Activated CD4-positive, alpha-beta T cell treated with anti-CD3 and anti-CD28 coated beads, Interleukin-2, Interleukin-4, amounts not matched to agents 100 ng/mL and 50 ng/mL, durations not matched to agents 16 hours and 8 hours (primary cell): ENCODE data around the gene MUC20.
"Not testable (repeated sequence)": the region's sequence is repeated elsewhere in the genome, so short reads cannot be mapped to it uniquely, and the experiment has no call there.

Experiments
- DNase-seq: peaks from one replicate; pipeline ENCODE4 v3.0.0-alpha.2; 2020; ENCODE audit warnings: low spot score

The MUC20 gene

DNA sequence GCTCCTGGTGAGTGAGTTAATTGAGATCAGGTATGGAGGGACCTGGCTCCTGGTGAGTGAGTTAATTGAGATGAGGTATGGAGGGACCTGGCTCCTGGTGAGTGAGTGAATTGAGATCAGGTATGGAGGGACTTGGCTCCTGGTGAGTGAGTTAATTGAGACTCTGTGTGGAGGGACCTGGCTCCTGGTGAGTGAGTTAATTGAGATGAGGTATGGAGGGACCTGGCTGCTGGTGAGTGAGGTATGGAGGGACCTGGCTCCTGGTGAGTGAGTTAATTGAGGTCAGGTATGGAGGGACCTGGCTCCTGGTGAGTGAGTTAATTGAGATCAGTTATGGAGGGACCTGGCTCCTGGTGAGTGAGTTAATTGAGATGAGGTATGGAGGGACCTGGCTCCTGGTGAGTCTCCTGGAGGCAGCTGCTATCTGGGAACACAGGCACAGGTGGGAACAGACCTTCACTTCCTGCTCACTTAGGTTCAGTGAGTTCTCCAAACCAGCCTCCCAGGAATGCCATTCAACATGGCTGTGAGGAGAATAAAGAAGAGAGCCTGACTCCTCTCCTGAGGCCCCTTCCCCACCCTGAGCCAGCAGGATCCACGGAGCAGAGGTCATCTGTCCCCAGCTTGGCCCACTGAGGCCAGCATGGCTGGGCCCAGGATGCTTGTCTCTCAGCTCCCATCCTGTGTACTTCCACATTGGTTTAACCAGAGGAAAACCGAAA is 9.5 kb upstream of the MUC20 start:
- DNase-seq = not testable (repeated sequence)

DNA sequence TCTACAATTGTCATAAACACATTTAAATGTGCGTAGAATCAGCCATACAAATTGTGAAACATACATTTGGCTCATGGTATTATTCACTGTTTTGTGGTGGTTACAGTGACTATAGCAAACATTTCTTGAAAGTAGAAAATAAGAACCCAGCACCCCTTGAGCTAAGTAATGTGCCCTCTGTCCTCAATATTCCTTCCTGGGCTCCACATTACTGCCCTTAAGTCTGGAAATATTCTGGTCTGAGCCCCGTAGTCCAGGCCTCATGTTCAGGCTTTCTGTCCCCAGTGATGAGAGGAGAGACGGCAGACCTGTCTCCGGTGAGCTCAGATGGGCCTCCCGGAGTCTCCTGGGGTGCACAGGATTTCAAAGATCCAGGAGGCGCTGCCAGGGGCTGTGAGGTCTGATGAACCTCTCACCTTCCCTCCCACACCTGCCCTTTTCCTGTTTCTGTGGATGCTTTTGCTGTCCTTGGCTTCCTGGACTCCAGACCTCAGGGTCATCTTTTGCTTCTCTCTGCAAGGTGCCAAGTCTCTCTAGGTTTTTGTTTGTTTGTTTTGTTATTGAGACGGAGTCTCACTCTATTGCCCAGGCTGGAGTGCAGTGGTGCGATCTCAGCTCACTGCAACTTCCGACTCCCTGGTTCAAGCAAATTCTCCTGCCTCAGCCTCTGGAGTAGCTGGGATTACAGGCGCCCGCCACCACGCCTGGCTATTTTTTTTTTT is 8.8 kb upstream of the MUC20 start:
- DNase-seq = no peak

DNA sequence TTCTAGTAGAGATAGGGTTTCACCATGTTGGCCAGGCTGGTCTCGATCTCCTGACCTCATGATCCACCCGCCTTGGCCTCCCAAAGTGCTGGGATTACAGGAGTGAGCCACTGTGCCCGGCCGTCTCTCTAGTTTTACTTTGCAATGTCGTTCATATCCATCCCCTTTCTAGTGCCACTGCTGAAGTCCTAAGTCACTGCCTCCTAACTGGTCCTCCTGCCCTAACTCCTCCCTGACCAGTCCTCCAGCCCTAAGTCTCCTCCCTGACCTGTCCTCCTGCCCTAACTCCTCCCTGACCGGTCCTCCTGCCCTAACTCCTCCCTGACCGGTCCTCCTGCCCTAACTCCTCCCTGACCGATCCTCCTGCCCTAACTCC is 8.3 kb upstream of the MUC20 start:
- DNase-seq = not testable (repeated sequence)

DNA sequence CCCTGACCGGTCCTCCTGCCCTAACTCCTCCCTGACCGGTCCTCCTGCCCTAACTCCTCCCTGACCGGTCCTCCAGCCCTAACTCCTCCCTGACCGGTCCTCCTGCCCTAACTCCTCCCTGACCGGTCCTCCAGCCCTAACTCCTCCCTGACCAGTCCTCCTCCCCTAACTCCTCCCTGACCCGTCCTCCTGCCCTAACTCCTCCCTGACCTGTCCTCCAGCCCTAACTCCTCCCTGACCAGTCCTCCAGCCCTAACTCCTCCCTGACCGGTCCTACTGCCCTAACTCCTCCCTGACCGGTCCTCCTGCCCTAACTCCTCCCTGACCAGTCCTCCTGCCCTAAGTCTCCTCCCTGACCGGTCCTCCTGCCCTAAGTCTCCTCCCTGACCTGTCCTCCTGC is 7.6 kb upstream of the MUC20 start:
- DNase-seq = not testable (repeated sequence)

DNA sequence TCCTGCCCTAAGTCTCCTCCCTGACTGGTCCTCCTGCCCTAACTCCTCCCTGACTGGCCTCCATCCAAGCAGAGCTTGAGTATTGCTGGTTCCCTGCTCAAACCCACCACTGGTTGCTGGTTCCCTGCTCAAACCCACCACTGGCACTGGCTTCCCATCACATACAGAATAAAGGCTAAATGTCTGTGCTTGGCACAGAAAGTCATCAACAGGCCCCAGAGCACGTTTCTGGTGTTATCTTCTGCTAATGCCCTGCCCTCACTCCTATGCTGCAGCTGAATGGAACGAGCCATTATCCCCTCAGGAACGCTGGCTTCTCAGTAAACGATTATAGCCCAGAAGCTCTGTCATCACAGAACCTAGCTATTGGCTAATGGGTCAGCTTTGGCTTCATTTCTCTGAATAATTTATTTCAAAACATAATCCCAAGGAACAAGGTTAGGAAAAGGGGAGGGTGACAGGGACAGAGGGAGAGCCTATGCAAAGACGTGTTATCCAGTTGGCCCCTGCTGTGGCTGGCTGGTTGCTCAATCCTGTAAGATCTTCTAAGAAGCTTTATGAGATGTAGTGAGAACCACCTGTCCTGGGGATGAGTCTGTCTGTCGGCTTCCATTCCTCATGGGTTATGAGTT is 6.3 kb upstream of the MUC20 start:
- no peak for DNase-seq

DNA sequence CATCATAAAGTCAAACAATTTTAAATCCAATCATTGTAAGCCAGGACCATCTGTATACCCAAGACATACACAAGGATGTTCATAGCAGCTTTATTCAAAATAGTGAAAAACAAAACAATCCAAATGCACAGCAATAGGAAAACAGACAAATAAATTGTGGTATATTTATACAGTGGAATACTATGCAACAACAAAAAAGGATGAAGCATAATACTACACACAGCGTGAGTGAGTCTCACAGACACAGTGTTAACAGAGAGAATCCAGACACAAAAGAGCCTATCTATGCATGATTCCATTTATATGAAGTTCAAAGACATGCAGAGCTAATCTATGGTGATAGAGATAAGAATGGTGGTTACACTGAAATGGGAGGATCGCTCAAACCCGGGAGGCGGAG is 5.6 kb upstream of the MUC20 start:
- DNase-seq = no peak

DNA sequence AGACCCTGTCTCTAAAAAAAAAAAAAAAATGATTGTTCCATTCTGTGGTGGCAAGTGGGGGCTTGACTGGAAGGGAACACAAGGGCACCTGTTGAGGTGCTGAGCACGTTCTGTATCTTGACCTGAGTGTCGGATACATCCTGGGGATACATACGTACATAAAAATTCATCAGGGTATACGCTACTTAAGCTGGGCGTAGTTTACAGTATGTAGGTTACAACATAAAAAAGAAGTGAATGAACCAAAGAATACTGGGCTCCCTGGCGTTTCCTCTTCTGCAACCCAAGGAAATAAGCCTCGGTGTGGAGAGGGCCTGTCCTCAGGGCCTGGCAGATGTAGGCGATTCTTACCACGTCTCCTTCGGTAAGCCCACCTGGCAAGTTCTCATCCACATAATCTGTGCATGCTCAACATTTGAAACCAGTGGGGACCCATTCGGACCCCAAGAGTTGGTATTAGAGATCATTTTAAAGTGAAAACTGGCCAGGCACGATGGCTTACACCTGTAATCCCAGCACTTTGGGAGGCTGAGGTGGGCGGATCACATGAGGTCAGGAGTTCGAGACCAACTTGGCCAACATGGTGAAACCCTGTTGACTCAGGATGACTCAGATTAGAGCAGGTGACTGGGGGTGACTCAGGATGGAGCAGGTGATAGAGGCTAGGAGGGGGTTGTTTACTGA is 5.1 kb upstream of the MUC20 start:
- peak; percentile 39 for DNase-seq

DNA sequence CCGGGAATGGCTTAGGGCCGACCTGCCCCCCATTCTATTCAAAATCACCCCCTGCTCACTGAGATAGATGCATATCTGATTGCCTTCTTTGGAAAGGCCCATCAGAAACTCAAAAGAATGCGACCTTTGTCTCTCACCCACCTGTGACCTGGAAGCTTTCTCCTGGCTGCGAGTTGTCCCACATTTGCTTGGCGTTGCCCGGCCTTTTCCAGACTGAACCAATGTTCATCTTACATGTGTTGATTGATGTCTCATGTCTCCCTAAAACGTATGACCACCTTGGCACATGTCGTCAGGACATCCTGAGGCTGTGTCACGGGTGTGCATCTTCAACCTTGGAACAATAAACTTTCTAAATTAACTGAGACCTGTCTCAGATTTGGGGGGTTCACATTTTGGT is 3.4 kb upstream of the MUC20 start:
- no peak for DNase-seq

DNA sequence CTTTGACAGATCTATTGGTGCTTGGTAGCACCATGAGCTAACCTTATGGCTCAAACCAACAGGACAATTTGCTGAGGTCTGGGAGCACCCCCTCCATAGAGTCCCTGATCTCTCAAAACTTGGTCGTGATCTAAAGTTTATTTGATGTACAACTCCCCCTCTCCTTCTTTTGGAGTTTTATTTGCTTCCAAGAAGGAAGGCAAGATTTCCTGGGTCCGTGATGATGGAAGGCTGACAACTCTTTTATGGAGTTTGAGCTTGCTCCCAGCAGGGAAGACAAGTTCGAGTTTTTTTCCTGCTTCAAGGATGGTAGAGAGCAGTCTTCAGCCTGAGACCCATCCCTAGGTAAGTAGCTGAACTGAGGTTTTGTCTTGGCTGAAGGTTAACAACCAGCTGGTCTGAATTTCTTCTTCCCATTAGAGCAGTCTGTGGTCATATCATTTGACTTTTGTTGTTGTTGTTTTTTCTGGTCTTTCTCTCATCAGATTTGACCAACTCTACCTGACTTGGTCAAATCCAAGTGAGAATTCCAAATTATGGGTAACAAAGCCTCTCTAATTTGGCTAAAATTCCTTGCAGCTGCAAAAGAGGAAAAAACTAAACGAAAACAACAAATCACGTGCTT is 2.8 kb upstream of the MUC20 start:
- no peak for DNase-seq

DNA sequence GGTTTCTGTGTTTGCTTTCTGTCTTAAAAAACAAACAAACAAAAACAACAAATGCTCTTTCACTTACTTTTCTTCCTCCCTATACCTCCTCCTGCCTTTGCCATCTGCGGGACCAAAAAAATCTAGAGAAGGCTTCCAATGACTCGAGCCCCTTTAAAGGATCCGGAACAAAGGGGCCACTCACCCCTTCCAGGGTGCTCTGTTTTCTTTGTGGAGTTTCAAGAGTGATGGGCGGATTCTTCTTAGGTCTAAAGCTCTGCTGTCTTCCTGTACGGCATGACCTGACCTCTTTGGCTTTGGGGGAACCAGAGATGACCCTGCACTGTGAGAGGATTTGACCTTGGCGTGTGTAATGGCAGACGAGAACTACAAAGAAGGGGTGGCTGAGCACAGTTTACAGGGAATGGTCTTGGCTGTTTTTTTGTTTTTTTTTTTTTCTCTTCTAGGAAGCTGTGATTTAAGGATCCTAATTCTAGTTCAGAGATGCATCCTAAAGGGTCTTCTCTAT is 2.2 kb upstream of the MUC20 start:
- DNase-seq = no peak

DNA sequence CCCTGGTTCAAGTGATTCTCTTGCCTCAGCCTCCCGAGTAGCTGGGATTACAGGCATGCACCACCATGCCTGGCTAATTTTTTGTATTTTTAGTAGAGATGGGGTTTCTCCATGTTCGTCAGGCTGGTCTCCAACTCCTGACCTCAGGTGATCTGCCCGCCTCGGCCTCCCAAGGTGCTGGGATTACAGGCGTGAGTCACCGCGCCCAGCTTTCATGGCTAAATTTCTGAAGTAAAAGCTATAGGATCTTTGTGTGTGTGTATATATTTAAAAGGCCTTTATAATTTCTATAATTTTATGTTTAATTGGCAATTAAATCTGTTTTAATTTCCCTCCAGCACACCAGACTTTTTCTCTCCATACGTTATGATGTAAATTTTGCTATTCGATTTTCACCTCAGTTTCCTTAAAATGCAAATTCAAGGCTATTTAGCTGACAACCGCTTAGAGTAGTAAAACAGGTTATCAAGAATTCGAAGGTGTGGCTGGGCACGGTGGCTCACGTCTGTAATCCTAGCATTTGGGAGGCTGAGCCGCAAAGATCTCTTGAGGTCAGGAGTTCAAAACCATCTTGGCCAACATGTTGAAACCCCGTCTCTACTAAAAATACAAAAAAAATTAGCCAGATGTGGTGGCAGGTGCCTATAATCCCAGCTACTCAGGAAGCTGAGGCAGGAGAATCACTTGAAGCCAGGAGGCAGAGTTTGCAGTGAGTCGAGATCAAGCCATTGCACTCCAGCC is 1.1 kb upstream of the MUC20 start:
- not testable (repeated sequence) for DNase-seq

DNA sequence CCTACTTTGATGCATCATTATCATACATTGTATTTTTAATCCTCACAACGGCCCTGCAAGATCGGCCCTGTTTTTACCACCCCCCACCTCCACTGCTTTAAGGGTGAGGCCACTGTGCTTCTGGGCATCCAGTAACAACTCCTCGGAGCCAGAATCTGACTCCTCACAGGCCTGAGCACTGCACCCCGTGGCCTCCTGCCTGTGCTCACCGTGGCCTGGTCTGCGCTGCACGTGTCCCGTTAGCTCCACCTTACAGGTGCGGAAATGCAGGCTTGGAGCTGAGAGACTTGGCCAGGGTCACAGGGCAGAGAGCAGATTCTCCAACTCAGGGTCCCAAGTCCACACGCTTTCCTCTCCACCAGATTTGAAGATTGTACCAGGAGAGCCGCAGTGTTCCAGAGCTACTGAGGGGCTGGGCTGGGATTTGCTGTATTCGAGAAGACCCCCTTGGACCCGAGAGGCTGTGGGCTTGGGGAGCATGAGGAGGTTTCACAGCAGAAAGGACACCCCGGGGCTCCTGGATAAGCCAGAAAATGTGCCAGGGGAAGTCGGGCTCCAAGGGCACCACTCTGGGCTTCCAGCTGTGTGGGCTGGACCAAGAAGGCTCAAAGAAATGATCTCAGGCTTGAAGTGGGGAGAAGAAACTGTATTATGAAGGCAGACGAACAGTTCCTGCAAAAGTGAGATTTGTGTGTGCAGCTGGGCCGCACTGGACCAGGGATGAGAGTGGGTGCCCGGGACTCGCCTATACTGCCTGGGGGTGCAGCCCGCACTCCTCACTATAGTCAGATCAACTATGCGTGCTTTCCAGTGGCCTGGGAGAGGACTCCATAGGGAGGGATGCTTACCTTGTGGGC is 1.6 kb downstream of the MUC20 start:
- DNase-seq = not testable (repeated sequence)

DNA sequence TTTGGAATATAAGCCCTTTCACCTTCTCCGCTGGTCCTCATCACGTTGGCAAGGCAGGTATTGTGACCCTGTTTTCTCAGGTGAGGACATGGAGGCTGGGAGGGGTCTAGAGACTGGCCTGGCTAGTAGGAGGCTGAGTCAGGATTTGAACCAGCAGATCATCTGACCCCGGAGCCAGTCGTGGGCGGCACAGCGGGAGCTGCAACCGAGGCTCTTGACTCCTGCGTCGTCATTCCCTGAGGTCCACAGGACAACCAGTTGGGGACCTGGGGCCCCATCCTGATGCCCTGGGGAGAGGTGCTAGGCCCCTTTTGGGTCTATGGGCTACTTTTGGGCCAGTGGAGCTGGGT is 2.2 kb downstream of the MUC20 start:
- DNase-seq = not testable (repeated sequence)

DNA sequence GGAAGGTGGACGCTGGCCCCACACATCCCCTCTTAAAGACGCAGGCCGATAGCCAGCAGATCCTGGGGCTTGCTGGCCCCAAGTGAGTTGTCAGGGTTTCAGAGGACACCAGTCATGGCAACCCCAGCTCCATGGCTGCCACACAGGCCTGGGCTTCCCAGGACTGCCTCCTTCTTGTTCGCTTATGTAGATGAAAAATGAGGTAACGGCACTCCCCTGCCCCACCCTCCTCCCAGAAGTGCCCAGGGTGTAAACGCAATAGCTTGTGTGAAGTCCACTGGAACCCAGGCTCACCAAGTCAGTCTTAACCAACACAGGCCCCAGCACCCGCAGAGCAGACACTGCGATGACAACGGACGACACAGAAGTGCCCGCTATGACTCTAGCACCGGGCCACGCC is 3.6 kb downstream of the MUC20 start:
- not testable (repeated sequence) for DNase-seq

DNA sequence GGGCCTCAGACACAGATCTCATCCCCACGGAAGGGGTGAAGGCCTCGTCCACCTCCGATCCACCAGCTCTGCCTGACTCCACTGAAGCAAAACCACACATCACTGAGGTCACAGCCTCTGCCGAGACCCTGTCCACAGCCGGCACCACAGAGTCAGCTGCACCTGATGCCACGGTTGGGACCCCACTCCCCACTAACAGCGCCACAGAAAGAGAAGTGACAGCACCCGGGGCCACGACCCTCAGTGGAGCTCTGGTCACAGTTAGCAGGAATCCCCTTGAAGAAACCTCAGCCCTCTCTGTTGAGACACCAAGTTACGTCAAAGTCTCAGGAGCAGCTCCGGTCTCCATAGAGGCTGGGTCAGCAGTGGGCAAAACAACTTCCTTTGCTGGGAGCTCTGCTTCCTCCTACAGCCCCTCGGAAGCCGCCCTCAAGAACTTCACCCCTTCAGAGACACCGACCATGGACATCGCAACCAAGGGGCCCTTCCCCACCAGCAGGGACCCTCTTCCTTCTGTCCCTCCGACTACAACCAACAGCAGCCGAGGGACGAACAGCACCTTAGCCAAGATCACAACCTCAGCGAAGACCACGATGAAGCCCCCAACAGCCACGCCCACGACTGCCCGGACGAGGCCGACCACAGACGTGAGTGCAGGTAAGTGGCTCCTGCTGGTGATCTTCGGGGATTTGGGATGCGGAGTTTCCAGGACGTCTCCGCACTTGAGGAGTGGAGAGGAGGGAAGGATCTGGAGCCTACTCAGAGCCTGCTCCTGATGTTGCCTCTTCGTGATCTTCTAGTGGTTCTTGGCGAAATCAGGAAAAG is 5.3 kb downstream of the MUC20 start:
- DNase-seq = not testable (repeated sequence)

DNA sequence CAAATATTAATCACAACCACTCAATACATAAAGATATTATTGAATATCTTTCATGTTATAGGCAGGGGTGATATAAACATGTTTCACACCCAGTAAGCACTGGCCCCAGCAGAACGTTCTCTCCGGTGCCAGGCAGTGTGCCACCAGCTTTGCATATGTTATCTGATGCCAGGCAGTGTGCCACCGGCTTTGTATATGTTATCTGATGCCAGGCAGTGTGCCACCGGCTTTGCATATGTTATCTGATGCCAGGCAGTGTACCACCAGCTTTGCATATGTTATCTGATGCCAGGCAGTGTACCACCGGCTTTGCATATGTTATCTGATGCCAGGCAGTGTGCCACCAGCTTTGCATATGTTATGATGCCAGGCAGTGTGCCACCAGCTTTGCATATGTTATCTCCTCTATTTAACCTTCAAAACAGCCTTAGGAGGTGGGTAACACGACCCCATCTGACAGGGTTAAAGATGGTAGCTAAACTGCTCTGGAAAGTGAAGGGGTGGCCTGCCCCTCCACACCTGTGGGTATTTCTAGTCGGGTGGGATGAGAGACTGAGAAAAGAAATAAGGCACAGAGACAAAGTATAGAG is 6.9 kb downstream of the MUC20 start:
- no peak for DNase-seq

DNA sequence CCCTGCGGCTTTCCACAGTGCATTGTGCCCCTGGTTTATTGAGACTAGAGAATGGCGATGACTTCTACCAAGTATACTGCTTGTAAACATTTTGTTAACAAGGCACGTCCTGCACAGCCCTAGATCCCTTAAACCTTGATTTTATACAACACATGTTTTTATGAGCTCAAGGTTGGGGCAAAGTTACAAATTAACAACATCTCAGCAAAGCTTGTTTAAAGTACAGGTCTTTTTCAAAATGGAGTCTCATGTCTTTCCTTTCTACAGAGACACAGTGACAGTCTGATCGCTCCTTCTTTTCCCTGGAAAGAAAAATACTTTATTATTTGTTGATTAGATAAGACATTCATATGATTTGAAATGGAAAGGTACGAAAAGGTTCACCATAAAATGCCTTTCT is 8.0 kb downstream of the MUC20 start:
- DNase-seq = not testable (repeated sequence)

DNA sequence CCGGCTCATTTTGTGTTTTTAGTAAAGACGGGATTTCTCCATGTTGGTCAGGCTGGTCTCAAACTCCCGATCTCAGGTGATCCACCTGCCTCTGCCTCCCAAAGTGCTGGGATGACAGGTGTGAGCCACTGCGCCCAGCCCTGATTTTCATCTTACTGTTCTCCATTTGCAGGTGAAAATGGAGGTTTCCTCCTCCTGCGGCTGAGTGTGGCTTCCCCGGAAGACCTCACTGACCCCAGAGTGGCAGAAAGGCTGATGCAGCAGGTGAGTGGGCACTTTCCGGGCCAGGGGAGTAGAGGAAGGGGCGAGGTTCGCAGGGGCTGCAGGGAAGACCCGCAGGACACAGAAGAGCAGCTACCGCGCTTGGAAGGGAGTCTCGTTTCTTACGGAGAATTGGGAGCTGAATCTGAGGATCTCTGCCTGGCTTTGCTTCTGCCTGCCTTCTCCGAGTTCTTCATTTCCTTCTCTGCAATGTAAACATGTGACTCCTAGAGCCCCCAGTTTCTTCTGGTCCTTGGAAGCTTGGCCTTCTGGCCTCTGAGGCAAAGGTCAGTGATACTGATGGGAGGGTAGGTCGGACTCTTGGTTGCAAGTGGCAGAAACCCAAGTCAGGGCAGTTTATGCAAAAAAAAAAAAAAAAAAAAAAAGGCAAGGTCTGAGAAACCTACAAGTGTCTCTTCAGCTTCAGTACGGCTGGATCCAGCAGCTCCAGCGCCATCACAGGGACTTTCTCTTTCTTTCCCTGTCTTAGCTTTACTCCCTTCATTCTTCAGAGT is 8.9 kb downstream of the MUC20 start:
- DNase-seq = no peak
